Measurements from ENCODE around the gene RFT1. TPM values are rescaled to one million over a fixed set of nuclear protein-coding genes. Genes with fewer than 3 reads are reported as not detected.

Gene RFT1
- 10.6 and 14.4 TPM in 2 replicates for total RNA-seq

DNA sequence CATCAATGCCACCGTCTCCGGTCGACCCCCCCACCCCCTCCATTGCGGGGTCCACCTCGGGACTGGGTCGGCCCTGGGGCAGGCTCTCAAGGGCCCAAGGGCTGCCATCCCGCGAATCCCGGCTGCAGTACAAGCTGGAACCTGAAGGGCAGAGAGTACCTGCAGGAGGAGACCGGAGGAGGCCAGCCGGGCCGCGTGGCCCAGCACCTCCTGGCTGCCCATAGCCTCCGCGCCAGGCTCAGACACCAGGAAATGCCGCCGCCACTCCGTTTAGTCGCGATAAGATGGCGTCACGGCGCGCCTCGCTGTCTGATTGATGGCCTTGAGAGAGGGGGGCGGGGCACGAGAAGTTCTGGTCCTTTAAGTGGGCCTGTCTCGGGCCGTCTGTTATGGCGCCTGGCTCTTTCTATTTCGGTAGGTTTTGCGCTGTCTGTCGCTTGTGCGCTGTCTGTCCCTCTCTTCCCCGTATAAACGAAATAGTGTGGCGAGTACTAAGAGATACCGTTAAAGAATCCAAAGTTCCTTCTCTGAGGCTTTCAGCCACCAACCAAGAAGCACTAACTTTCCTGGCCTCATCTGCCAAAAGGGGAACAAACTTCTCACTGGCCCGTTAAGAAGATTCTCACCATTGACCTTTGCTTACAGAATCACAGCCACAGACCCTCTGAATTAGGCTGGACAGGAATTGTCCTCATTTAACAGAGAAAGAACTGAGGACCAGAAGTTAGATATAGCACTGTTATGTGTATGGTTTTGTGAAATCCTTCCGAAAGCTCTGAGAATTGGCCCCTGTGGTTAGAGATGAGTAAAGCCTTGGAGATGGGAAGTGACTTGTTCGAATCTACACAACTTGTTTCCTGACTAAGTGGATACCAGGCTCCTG, at the start of gene RFT1:
TSS of gene RFT1 (minus strand) at position 257 of the 883 bp plus-strand sequence. CDS start at position 222, 35 bp downstream.

GRCh38 chr3:53160660-53161449, 30.6 kb upstream of the RFT1 start, which contains the start of gene PRKCD:
Gene PRKCD, plus strand, starts transcription at chr3:53161209. Its CDS starts 17,214 bp downstream, at chr3:53178423.

GRCh38 chr3:53045518-53046170, 84.6 kb downstream of the RFT1 start, which contains the start of gene SFMBT1:
Gene SFMBT1, minus strand, starts transcription at chr3:53046073. Its CDS starts 76,945 bp downstream, at chr3:52969128.

Other genes with a start within 250 kb of the RFT1 start
- gene STIMATE, start 232.9 kb downstream of the RFT1 start, total RNA-seq = 9.9 and 19.0 TPM in 2 replicates
- gene SFMBT1, start 84.4 kb downstream of the RFT1 start, total RNA-seq = 4.5 and 7.1 TPM in 2 replicates
- 3.6 and 7.3 TPM in 2 replicates for gene PRKCD, start 30.8 kb upstream of the RFT1 start, total RNA-seq
- gene TKT, start 125.6 kb upstream of the RFT1 start, total RNA-seq = 680 and 1,459 TPM in 2 replicates
- 9.1 and 11.3 TPM in 2 replicates for gene DCP1A, start 217.1 kb upstream of the RFT1 start, total RNA-seq